Smooth muscle cell (in vitro differentiated cells): ENCODE data around the gene RABGGTB. TPM values are rescaled to one million over a fixed set of nuclear protein-coding genes. Genes with fewer than 3 reads are reported as not detected.
"Not testable (repeated sequence)": the region's sequence is repeated elsewhere in the genome, so short reads cannot be mapped to it uniquely, and the experiment has no call there.

ENCODE experiments used
- DNase-seq: peaks from one replicate; lab custom pipeline; 2025; ENCODE audit not compliant: unreplicated experiment; lab: John Stamatoyannopoulos, UW
- H2AFZ ChIP-seq: fragments of 200-600 bp; sonication (generic); 2 replicates; pipeline ENCODE4 v1.6.0; 2016; ENCODE audit warnings: antibody characterized with exemption, low read depth, mild to moderate bottlenecking
- H3F3A ChIP-seq: fragments of 200-600 bp; sonication (generic); 2 replicates; pipeline ENCODE4 v1.6.0; 2017; ENCODE audit warnings: antibody characterized with exemption, low read depth
- H3K27ac ChIP-seq: fragments of 200-600 bp; sonication (generic); 2 replicates; pipeline ENCODE4 v1.5.1; 2016; ENCODE audit warnings: low read depth, mild to moderate bottlenecking
- H3K27me3 ChIP-seq: fragments of 200-600 bp; sonication (generic); 2 replicates; pipeline ENCODE4 v1.6.1; 2016; ENCODE audit warnings: low read depth, mild to moderate bottlenecking
- H3K36me3 ChIP-seq: fragments of 200-600 bp; sonication (generic); 2 replicates; pipeline ENCODE4 v1.5.1; 2016; ENCODE audit warnings: low read depth
- H3K4me1 ChIP-seq: fragments of 200-600 bp; sonication (generic); 2 replicates; pipeline ENCODE4 v1.5.1; 2016; ENCODE audit warnings: low read depth
- H3K4me2 ChIP-seq: fragments of 200-600 bp; sonication (generic); 2 replicates; pipeline ENCODE4 v1.6.0; 2016; ENCODE audit warnings: mild to moderate bottlenecking
- H3K4me3 ChIP-seq: fragments of 200-600 bp; sonication (generic); 2 replicates; pipeline ENCODE4 v1.5.1; 2016; ENCODE audit warnings: mild to moderate bottlenecking
- H3K79me2 ChIP-seq: fragments of 200-600 bp; sonication (generic); 2 replicates; pipeline ENCODE4 v1.6.0; 2016; ENCODE audit warnings: low read depth, mild to moderate bottlenecking
- H3K9ac ChIP-seq: fragments of 200-600 bp; sonication (generic); 2 replicates; pipeline ENCODE4 v1.6.0; 2016; ENCODE audit warnings: low read depth
- H3K9me3 ChIP-seq: fragments of 200-600 bp; sonication (generic); replicated peaks from 2 replicates; pipeline ENCODE4 v1.5.1; 2016; ENCODE audit warnings: low read depth
- H4K20me1 ChIP-seq: fragments of 200-600 bp; sonication (generic); 2 replicates; pipeline ENCODE4 v1.6.0; 2016; ENCODE audit warnings: low read depth
- WGBS: methylation state at CpG from one replicate; pipeline ENCODE4 v1.1.7; 2016; ENCODE audit warnings: low lambda C conversion rate; 5-methylcytosine and 5-hydroxymethylcytosine counted together
- polyA plus RNA-seq: library from polyadenylated mRNA; unstranded; fragments of >200 nt; fragmentation: Nextera tagmentation; extraction: Ambion mirVana; gene quantifications from 2 replicates; pipeline ENCODE4 v1.2.1, GENCODE V29; 2016
- total RNA-seq: library from RNA; depleted of rRNA; stranded (reverse); fragments of >200 nt; gene quantifications from 2 replicates; pipeline ENCODE4 v1.2.3, GENCODE V29; 2014
- TF ChIP-seq, protein P1 (sequence below): fragments of 200-600 bp; sonication (generic); IDR thresholded peaks from 2 replicates; pipeline ENCODE4 v1.5.1; 2017; ENCODE audit warnings: borderline replicate concordance, mild to moderate bottlenecking, antibody characterized with exemption; ENCODE audit not compliant: insufficient read depth, poor library complexity, severe bottlenecking

Gene RABGGTB
- total and polyA plus RNA-seq, 2 experiments from 2014 or later, result 18.0 to 97.4 TPM

DNA sequence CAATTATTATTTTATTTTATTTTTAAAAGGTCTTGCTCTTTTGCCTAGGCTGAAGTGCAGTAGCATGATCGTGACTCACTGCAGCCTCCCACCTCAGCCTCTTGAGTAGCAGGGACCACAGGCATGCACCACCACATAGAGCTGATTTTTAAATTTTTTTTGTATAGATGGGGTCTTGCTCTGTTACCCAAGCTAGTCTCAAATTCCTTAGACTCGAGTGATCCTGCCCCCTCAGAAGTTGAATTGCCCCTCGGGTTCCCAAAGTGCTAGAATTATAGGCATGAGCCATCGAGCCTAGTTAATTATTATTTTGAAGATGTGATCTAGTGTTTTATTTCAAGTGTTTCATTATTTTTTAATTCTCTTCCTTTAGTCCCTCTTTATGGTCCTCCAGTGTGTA, 22.9 kb downstream of the RABGGTB start:
- 94% methylated on average over 4 of the region's 4 CpGs for WGBS
- no peak overlapping the region for H3K4me3 ChIP-seq
- H3F3A ChIP-seq, result no peaks in the 10 kb centered on the region
- H3K79me2 ChIP-seq, result no peaks in the 10 kb centered on the region
- H3K9ac ChIP-seq, result no peak overlapping the region
- H3K4me2 ChIP-seq, result no peak overlapping the region
- TF ChIP-seq, protein P1, sequence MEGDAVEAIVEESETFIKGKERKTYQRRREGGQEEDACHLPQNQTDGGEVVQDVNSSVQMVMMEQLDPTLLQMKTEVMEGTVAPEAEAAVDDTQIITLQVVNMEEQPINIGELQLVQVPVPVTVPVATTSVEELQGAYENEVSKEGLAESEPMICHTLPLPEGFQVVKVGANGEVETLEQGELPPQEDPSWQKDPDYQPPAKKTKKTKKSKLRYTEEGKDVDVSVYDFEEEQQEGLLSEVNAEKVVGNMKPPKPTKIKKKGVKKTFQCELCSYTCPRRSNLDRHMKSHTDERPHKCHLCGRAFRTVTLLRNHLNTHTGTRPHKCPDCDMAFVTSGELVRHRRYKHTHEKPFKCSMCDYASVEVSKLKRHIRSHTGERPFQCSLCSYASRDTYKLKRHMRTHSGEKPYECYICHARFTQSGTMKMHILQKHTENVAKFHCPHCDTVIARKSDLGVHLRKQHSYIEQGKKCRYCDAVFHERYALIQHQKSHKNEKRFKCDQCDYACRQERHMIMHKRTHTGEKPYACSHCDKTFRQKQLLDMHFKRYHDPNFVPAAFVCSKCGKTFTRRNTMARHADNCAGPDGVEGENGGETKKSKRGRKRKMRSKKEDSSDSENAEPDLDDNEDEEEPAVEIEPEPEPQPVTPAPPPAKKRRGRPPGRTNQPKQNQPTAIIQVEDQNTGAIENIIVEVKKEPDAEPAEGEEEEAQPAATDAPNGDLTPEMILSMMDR, result no peak
- no peak overlapping the region for H2AFZ ChIP-seq
- H3K36me3 ChIP-seq, result no peaks in the 10 kb centered on the region
- no peaks in the 10 kb centered on the region for H4K20me1 ChIP-seq
- no peak overlapping the region for H3K27ac ChIP-seq
- DNase-seq, result no peak
- H3K4me1 ChIP-seq, result no peaks in the 10 kb centered on the region
- no peaks in the 10 kb centered on the region for H3K27me3 ChIP-seq
- H3K9me3 ChIP-seq, result no peaks in the 10 kb centered on the region

DNA sequence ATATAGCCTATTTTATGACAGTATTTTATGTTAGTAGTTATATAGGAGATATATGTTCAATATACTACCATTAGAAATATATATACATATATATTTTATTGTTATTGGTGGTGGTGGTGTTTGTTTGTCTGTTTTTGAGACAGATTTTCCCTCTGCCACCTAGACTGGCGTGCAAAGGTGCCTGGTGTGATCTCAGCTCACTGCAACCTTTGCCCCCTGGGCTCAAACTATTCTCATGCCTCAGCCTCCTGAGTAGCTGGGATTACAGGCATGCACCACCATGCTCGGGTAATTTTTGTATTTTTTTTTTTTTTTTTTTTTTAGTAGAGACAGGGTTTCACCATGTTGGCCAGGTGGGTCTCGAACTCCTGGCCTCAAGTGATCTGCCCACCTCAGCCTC, 24.1 kb downstream of the RABGGTB start:
- H3F3A ChIP-seq, H3K4me3 ChIP-seq, H3K4me1 ChIP-seq, H3K79me2 ChIP-seq, H3K27me3 ChIP-seq, DNase-seq, H3K9ac ChIP-seq, H3K9me3 ChIP-seq, H3K27ac ChIP-seq, H3K4me2 ChIP-seq, H4K20me1 ChIP-seq, H3K36me3 ChIP-seq, H2AFZ ChIP-seq: not testable (repeated sequence)
- 96% methylated on average over 3 of the region's 3 CpGs for WGBS

DNA sequence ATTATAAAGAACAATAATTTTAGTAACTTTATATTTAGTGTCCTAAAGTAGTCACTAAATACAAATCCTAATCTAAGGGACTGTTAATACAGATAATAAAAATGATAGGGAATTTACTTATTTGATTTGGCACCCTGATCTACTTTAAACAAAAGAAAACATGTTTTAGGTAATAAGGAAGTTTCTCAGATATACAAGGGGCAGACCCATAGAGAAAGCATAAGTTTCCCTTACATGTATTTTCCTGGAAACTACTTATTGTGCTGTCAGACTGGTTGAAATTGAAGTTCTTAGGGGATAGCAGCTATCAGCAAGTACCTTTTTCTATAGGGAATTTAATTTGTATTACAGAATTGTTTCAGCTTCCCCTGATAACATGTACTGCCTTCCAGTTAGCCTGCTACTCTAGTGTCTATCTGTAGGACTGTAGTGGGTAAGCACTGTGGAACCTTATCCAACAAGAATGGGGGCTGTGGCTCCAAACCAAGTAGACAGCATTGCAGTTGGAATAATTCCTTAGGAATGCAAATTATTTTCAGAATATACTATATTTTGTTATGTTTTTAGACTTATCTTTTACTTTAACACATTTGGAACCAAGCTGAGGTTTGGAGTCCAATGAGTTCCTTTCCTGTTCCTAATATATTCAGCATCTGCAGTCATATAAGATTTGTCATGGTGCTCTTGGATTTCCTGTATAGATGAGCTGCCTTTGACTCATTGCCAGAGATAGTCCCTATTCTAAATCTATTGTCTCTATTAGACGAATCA, 25.3 kb downstream of the RABGGTB start:
- WGBS, result 89% methylated on average over 1 of the region's 1 CpG
- H3K79me2 ChIP-seq, result no peaks in the 10 kb centered on the region
- TF ChIP-seq, protein P1, result no peak
- H3K27me3 ChIP-seq, result no peaks in the 10 kb centered on the region
- no peaks in the 10 kb centered on the region for H3F3A ChIP-seq
- H3K9ac ChIP-seq, result no peak overlapping the region
- H3K9me3 ChIP-seq, result no peaks in the 10 kb centered on the region
- H3K4me2 ChIP-seq, result no peak overlapping the region
- H3K4me1 ChIP-seq, result no peaks in the 10 kb centered on the region
- no peaks in the 10 kb centered on the region for H4K20me1 ChIP-seq
- no peak for DNase-seq
- H3K36me3 ChIP-seq, result no peaks in the 10 kb centered on the region
- H3K27ac ChIP-seq, result no peak overlapping the region
- no peak overlapping the region for H2AFZ ChIP-seq
- H3K4me3 ChIP-seq, result no peak overlapping the region

DNA sequence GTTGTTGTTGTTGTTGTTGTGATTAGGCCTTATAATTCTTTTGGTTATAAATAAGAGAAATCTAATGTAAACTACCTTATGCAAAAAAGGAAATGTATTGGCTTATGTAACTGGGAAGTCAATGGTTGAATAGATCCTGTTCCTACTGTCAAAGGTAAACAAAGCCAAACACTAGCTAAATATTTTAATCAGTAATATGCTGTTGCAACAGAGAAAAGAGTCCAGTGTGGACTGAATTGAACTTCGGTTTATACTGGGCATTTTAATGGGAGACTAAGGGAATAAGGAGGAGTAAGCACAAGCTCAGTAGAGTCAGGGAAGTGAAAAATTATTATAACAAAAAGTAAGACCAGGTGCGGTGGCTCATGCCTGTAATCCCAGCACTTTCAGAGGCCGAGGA, 26.0 kb downstream of the RABGGTB start:
- no peaks in the 10 kb centered on the region for H3K79me2 ChIP-seq
- H3K4me2 ChIP-seq, result no peak overlapping the region
- DNase-seq, result no peak
- no peaks in the 10 kb centered on the region for H3K27me3 ChIP-seq
- H3K27ac ChIP-seq, result no peak overlapping the region
- H3K9ac ChIP-seq, result no peak overlapping the region
- no peaks in the 10 kb centered on the region for H3F3A ChIP-seq
- no peaks in the 10 kb centered on the region for H3K36me3 ChIP-seq
- no peaks in the 10 kb centered on the region for H3K4me1 ChIP-seq
- H4K20me1 ChIP-seq, result no peaks in the 10 kb centered on the region
- TF ChIP-seq, protein P1, result no peak
- H2AFZ ChIP-seq, result no peak overlapping the region
- H3K9me3 ChIP-seq, result no peaks in the 10 kb centered on the region
- 96% methylated on average over 3 of the region's 3 CpGs for WGBS
- H3K4me3 ChIP-seq, result no peak overlapping the region

DNA sequence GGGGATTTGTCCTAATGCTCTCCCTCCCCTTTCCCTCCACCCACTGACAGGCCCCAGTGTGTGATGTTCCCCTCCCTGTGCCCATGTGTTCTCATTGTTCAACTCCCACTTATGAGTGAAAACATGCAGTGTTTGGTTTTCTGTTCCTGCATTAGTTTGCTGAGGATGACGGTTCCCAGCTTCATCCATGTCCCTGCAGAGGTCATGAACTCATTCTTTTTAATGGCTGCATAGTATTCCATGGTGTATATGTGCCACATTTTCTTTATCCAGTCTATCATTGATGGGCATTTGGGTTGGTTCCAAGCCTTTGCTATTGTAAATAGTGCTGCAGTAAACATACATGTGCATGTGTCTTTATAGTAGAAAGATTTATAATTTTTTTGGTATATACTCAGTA, 37.5 kb downstream of the RABGGTB start:
- not testable (repeated sequence) for H3K4me3 ChIP-seq, H3K9me3 ChIP-seq, H3K4me2 ChIP-seq, H4K20me1 ChIP-seq, H3K79me2 ChIP-seq, H3K4me1 ChIP-seq, H3K27ac ChIP-seq, H2AFZ ChIP-seq, H3F3A ChIP-seq, H3K36me3 ChIP-seq, H3K9ac ChIP-seq, H3K27me3 ChIP-seq, DNase-seq
- WGBS, result 90% methylated on average over 1 of the region's 1 CpG
